Endothelial cell of umbilical vein (primary cell): ENCODE measurements around the gene PHF3. TPM values are rescaled to one million over a fixed set of nuclear protein-coding genes. Genes with fewer than 3 reads are reported as not detected.

Experiments used
- BruUV-seq: library from RNA; stranded (reverse); fragments of 400-500 nt; replicated peaks from 2 replicates; lab custom pipeline; 2021; lab: Mats Ljungman, UMichigan
- CTCF ChIA-PET: fragments of 300-600, 350-600 bp; sonication (Branson Sonifier 250); formaldehyde crosslinking; loops from one replicate; lab custom pipeline; 2021; ENCODE audit warnings: antibody characterized with exemption, inconsistent platforms; lab: Charles Lee
- POLR2A ChIA-PET: fragments of 300-600, 350-600 bp; sonication (Branson Sonifier 250); formaldehyde crosslinking; loops from one replicate; lab custom pipeline; 2021; ENCODE audit warnings: antibody characterized with exemption, inconsistent platforms; lab: Charles Lee
- DNase-seq: peaks from one replicate; pipeline ENCODE4 v3.0.0-alpha.2; 2011; ENCODE audit warnings: low read depth, low spot score
- FAIRE-seq: peaks from 2 replicates; lab custom pipeline; 2011; peaks lifted over from hg19 to GRCh38; lab: Jason Lieb, UNC
- H2AFZ ChIP-seq: 2 replicates; pipeline ENCODE4 v1.6.0; 2012; ENCODE audit warnings: low read depth, low read length, control low read depth, inconsistent platforms
- H3K27ac ChIP-seq: 2 replicates; pipeline ENCODE4 v1.5.1; 2011; ENCODE audit warnings: low read depth, mild to moderate bottlenecking, control low read depth, low read length, moderate library complexity; ENCODE audit not compliant: insufficient read depth
- H3K27me3 ChIP-seq, 2 experiments: 2 replicates each; pipeline versions ENCODE4 v1.6.0 to v1.6.1; 2011; ENCODE audit warnings: low read length in 2 of 2, mixed read lengths in 1 of 2; ENCODE audit not compliant: control insufficient read depth in 2 of 2, insufficient read depth in 2 of 2
- H3K36me3 ChIP-seq, 2 experiments: 2 replicates in 1 of 2; 3 replicates in 1 of 2; pipeline ENCODE4 v1.5.1; 2011; ENCODE audit warnings: low read length in 2 of 2, mild to moderate bottlenecking in 1 of 2, moderate library complexity in 1 of 2; ENCODE audit not compliant: control insufficient read depth in 2 of 2, insufficient read depth in 2 of 2; ENCODE audit errors: extremely low read depth in 1 of 2
- H3K4me1 ChIP-seq: 3 replicates; pipeline ENCODE4 v1.5.1; 2011; ENCODE audit warnings: mild to moderate bottlenecking, low read length; ENCODE audit not compliant: control insufficient read depth, insufficient read depth; ENCODE audit errors: extremely low read depth
- H3K4me2 ChIP-seq: 2 replicates; pipeline ENCODE4 v1.6.1; 2011; ENCODE audit warnings: low read length, control low read depth, mixed read lengths; ENCODE audit not compliant: insufficient read depth
- H3K4me3 ChIP-seq, 3 experiments: fragments of 200-600 bp in 1 of 3; sonication (generic), shearing (Covaris generic) in 1 of 3; replicated peaks in 1 of 3; 2 replicates each; pipeline ENCODE4 v1.5.1; 2011 to 2016; ENCODE audit warnings: control low read depth in 3 of 3, low read length in 3 of 3, mild to moderate bottlenecking in 2 of 3, inconsistent platforms in 1 of 3, low read depth in 1 of 3, moderate library complexity in 1 of 3; ENCODE audit not compliant: insufficient read depth in 1 of 3
- H3K79me2 ChIP-seq: 2 replicates; pipeline ENCODE4 v1.6.0; 2012; ENCODE audit warnings: low read length, inconsistent platforms; ENCODE audit not compliant: control insufficient read depth, insufficient read depth
- H3K9ac ChIP-seq: replicated peaks from 2 replicates; pipeline ENCODE3; 2011; ENCODE audit warnings: low read length, control low read depth; ENCODE audit not compliant: insufficient read depth; ENCODE audit errors: extremely low read depth
- H3K9me1 ChIP-seq: replicated peaks from 3 replicates; pipeline ENCODE4 v1.6.0; 2011; ENCODE audit warnings: mild to moderate bottlenecking, low read length; ENCODE audit not compliant: control insufficient read depth, insufficient read depth; ENCODE audit errors: extremely low read depth
- H3K9me3 ChIP-seq: replicated peaks from 2 replicates; pipeline ENCODE4 v1.5.1; 2012; ENCODE audit warnings: low read length, inconsistent platforms; ENCODE audit not compliant: control insufficient read depth, insufficient read depth
- H4K20me1 ChIP-seq: replicated peaks from 2 replicates; pipeline ENCODE3; 2011; ENCODE audit warnings: mild to moderate bottlenecking, low read length; ENCODE audit not compliant: control insufficient read depth, insufficient read depth; ENCODE audit errors: extremely low read depth
- CTCF ChIP-seq, 2 donors: IDR thresholded peaks; 1 replicate in 1 of 2; 2 replicates in 1 of 2; pipeline ENCODE4 v1.5.1; 2011; ENCODE audit warnings: low read length in 2 of 2, mild to moderate bottlenecking in 2 of 2, moderate library complexity in 2 of 2, control low read depth in 1 of 2, inconsistent platforms in 1 of 2, low read depth in 1 of 2; ENCODE audit not compliant: insufficient read depth in 1 of 2; ENCODE audit errors: extremely low read depth in 1 of 2
- EZH2 ChIP-seq: IDR thresholded peaks from 2 replicates; pipeline ENCODE4 v1.6.1; 2012; ENCODE audit warnings: borderline replicate concordance, low read depth, mild to moderate bottlenecking, moderate library complexity, low read length, inconsistent platforms; ENCODE audit not compliant: severe bottlenecking
- FOS ChIP-seq: IDR thresholded peaks from 2 replicates; pipeline ENCODE4 v1.6.1; 2011; ENCODE audit warnings: mild to moderate bottlenecking, low read length, moderate library complexity, borderline replicate concordance; ENCODE audit not compliant: insufficient read depth
- GATA2 ChIP-seq: IDR thresholded peaks from 2 replicates; pipeline ENCODE4 v1.7.0; 2011; ENCODE audit warnings: low read depth, mild to moderate bottlenecking, moderate library complexity, mixed read lengths, low read length; ENCODE audit not compliant: insufficient read length, insufficient read depth
- JUN ChIP-seq: IDR thresholded peaks from 2 replicates; pipeline ENCODE4 v1.6.1; 2011; ENCODE audit warnings: borderline replicate concordance, low read depth; ENCODE audit not compliant: insufficient read length, insufficient read depth
- MAX ChIP-seq: IDR thresholded peaks from 2 replicates; pipeline ENCODE4 v1.6.1; 2011; ENCODE audit not compliant: insufficient read depth, insufficient read length
- MYC ChIP-seq: IDR thresholded peaks from one replicate; pipeline ENCODE4 v1.6.1; 2011; ENCODE audit warnings: mild to moderate bottlenecking, low read depth, low read length
- POLR2A ChIP-seq: IDR thresholded peaks from 2 replicates; pipeline ENCODE4 v1.6.1; 2012; ENCODE audit warnings: low read depth, mild to moderate bottlenecking, control low read depth, low read length
- POLR2AphosphoS5 ChIP-seq: IDR thresholded peaks from 2 replicates; pipeline ENCODE4 v1.6.1; 2012; ENCODE audit warnings: low read depth, mild to moderate bottlenecking, control low read depth, low read length, moderate library complexity; ENCODE audit not compliant: insufficient read depth
- dilution Hi-C: fragments of 300-500 bp; cut with MboI; formaldehyde crosslinking; loops from one replicate; pipeline ENCODE4 v1.15.0; 2019; ENCODE audit warnings: low sequenced_read_pairs; ENCODE audit not compliant: extremely low pct_ligation_motif_present
- intact Hi-C: fragments of 100-400 bp; cut with micrococcal nuclease; formaldehyde crosslinking; loops from one replicate; pipeline ENCODE4 v1.10.0; 2022
- polyA plus RNA-seq, 4 experiments: library from polyadenylated mRNA; depleted of rRNA in 3 of 4; stranded (reverse) in 3 of 4; unstranded in 1 of 4; fragments of >200 nt; gene quantifications; 2 replicates each; pipeline versions ENCODE4 v1.2.1 to v1.2.3, GENCODE V29; 2011 to 2012; ENCODE audit warnings: missing spikeins in 1 of 4
- total RNA-seq: library from RNA; stranded (reverse); gene quantifications from 2 replicates; pipeline ENCODE4 v1.2.3, GENCODE V29; 2021

The PHF3 gene
- total and polyA plus RNA-seq, 2 donors (not counting 3 experiments of a cell fraction or from before 2014, with no cell fraction given) = 4.6 to 29.6 TPM

DNA sequence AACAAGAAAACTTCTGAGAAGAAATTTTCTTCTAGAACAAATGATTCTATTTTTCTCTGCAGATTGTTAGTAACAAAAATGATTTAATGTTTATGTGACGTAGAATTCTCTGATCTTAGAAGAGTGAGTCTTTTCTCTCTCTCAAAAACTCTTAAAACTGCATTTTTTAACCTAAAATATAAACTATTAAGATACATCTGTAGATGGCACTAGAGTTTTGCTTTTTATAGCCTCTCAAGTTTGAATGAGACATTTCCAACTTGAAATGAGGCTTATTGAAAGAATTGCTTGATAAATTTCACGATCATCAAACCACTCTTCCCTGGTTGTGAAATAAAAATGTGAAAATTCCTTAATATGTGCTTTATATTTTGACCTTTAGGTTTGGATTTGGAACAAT, 53.8 kb downstream of the PHF3 start:
- Histone ChIP-seq H3K27me3 (no peaks in the 10 kb centered on the region), H3K9ac (no peak overlapping the region), H2AFZ (no peak overlapping the region), H3K4me2 (no peak overlapping the region), H3K36me3 (peaks cover 0 to 4% of the 10 kb centered on the region in 2 experiments), H3K9me3 (no peaks in the 10 kb centered on the region), H4K20me1 (no peaks in the 10 kb centered on the region), H3K79me2 (no peaks in the 10 kb centered on the region), H3K27ac (no peak overlapping the region), H3K4me1 (no peaks in the 10 kb centered on the region), H3K4me3 (no peak overlapping the region), H3K9me1 (no peaks in the 10 kb centered on the region)
- FAIRE-seq = no peak
- ChIA-PET CTCF (interaction anchor here (0.8 to 4.5 kb wide), 6 partner anchors 9 to 113 kb away, joined by 3 to 20 read pairs (median 6); partner anchors contain the start of gene PHF3), POLR2A (no interaction called here)
- dilution Hi-C loops = no loop called here
- TF ChIP-seq JUN = no peak
- TF ChIP-seq MAX = no peak
- no peak for TF ChIP-seq POLR2A
- no peak for TF ChIP-seq CTCF (IDR thresholded peaks at IDR 0.05; ENCODE audit: extremely low read depth in 1 of 2, insufficient read depth in 1 of 2, low read depth in 1 of 2, low read length in 2 of 2)
- no peak for TF ChIP-seq EZH2
- no peak for TF ChIP-seq FOS
- no peak for TF ChIP-seq MYC
- no peak for TF ChIP-seq GATA2
- TF ChIP-seq POLR2AphosphoS5 = no peak
- DNase-seq = peak; percentile 5
- intact Hi-C loops = no loop called here
- BruUV-seq = no TSS peak
